ENCODE results near the gene BRWD1. TPM values are rescaled to one million over a fixed set of nuclear protein-coding genes. Genes with fewer than 3 reads are reported as not detected.

BRWD1 gene
- total RNA-seq, 1 donor from 2014 or later = 62.1 TPM

- no peak for DNase-seq (ENCODE audit: extremely low spot score in 2 of 2)
- H3K9me3 ChIP-seq = no peaks in the 10 kb centered on the region
- H3K36me3 ChIP-seq = peaks cover 0 to 50% of the 10 kb centered on the region in 2 donors
Measured at GRCh38 chr21:39196838-39197237, 116.6 kb downstream of the BRWD1 start.

GRCh38 chr21:39196310-39196709, 117.1 kb downstream of the BRWD1 start:
- H3K27ac ChIP-seq = no peak overlapping the region
- no peaks in the 10 kb centered on the region for H3K27me3 ChIP-seq
- H3K4me3 ChIP-seq = no peak overlapping the region
- no peak for DNase-seq (ENCODE audit: extremely low spot score in 2 of 2)
- TF ChIP-seq POLR2AphosphoS5 (IDR thresholded peaks at IDR 0.05; ENCODE audit: insufficient read depth in 1 of 2, low read depth in 1 of 2) = no peak
- no peak for TF ChIP-seq CTCF (IDR thresholded peaks at IDR 0.05)
- no peak for TF ChIP-seq POLR2A (IDR thresholded peaks at IDR 0.05)
- H3K4me1 ChIP-seq = no peaks in the 10 kb centered on the region
- H3K36me3 ChIP-seq = peaks cover 0 to 47% of the 10 kb centered on the region in 2 donors
- H3K9me3 ChIP-seq = no peaks in the 10 kb centered on the region
- intact Hi-C loops (cut with DNase I) = no loop called here

More at GRCh38 chr21:39196838-39197237, 116.6 kb downstream of the BRWD1 start:
- Histone ChIP-seq H3K4me3 (no peak overlapping the region), H3K27ac (no peak overlapping the region), H3K27me3 (no peaks in the 10 kb centered on the region), H3K4me1 (no peaks in the 10 kb centered on the region)
- intact Hi-C loops (cut with DNase I) = no loop called here
- TF ChIP-seq CTCF (IDR thresholded peaks at IDR 0.05) (no peak), POLR2AphosphoS5 (IDR thresholded peaks at IDR 0.05; ENCODE audit: insufficient read depth in 1 of 2, low read depth in 1 of 2) (no peak)

DNA sequence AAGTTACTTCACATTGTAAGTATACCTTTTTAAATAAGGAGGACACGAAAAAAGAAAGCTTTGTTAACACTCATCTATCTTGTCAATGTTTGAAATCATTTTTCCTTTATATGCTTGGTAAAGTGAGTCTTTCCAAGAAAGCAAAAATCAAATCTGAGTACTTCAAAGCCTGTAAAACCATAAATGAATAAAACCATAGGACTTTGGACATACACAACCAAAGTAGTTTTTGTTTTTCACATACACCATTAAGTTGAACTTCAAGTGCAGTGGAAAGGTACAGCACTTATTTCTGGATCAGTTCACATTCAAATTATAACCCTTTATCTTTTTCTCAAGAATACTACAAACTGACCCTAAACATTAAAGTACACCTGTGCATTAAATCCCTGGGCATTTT, 120.1 kb downstream of the BRWD1 start:
- H3K27ac ChIP-seq = no peak overlapping the region

GRCh38 chr21:39189857-39190604, 123.4 kb downstream of the BRWD1 start:
- intact Hi-C loops (cut with DNase I) = loop anchor here (10.0 kb wide), 1 partner anchor 195 kb away; a partner anchor contains a TSS
- H3K27me3 ChIP-seq = no peaks in the 10 kb centered on the region
- TF ChIP-seq POLR2A (IDR thresholded peaks at IDR 0.05) = no peak
- no peak for TF ChIP-seq POLR2AphosphoS5 (IDR thresholded peaks at IDR 0.05; ENCODE audit: insufficient read depth in 1 of 2, low read depth in 1 of 2)
- no peak for TF ChIP-seq CTCF (IDR thresholded peaks at IDR 0.05)

More for the DNA sequence above, 120.1 kb downstream of the BRWD1 start:
- Histone ChIP-seq H3K36me3 (peaks cover 0 to 23% of the 10 kb centered on the region in 2 donors), H3K4me3 (no peak overlapping the region), H3K27me3 (no peaks in the 10 kb centered on the region), H3K4me1 (no peaks in the 10 kb centered on the region), H3K9me3 (no peaks in the 10 kb centered on the region)
- DNase-seq (ENCODE audit: extremely low spot score in 2 of 2) = no peak
- intact Hi-C loops (cut with DNase I) = no loop called here
- TF ChIP-seq POLR2A (IDR thresholded peaks at IDR 0.05) (no peak), POLR2AphosphoS5 (IDR thresholded peaks at IDR 0.05; ENCODE audit: insufficient read depth in 1 of 2, low read depth in 1 of 2) (no peak), CTCF (IDR thresholded peaks at IDR 0.05) (no peak)

GRCh38 chr21:39188521-39189139, 124.8 kb downstream of the BRWD1 start:
- Histone ChIP-seq H3K27me3 (no peaks in the 10 kb centered on the region), H3K9me3 (no peaks in the 10 kb centered on the region), H3K4me3 (no peak overlapping the region), H3K27ac (no peak overlapping the region), H3K4me1 (no peaks in the 10 kb centered on the region), H3K36me3 (no peaks in the 10 kb centered on the region)
- no peak for DNase-seq (ENCODE audit: extremely low spot score in 2 of 2)
- intact Hi-C loops (cut with DNase I) = loop anchor here (10.0 kb wide), 1 partner anchor 196 kb away; a partner anchor contains a TSS
- TF ChIP-seq POLR2A (IDR thresholded peaks at IDR 0.05) (no peak), POLR2AphosphoS5 (IDR thresholded peaks at IDR 0.05; ENCODE audit: insufficient read depth in 1 of 2, low read depth in 1 of 2) (no peak), CTCF (IDR thresholded peaks at IDR 0.05) (no peak)

More at GRCh38 chr21:39189857-39190604, 123.4 kb downstream of the BRWD1 start:
- H3K4me1 ChIP-seq = no peaks in the 10 kb centered on the region
- no peak for DNase-seq (ENCODE audit: extremely low spot score in 2 of 2)
- peaks cover 0 to 5% of the 10 kb centered on the region in 2 donors for H3K36me3 ChIP-seq
- H3K4me3 ChIP-seq = no peak overlapping the region
- H3K9me3 ChIP-seq = no peaks in the 10 kb centered on the region
- no peak overlapping the region for H3K27ac ChIP-seq

Data from vagina (tissue), 2 donors.